Subcutaneous adipose tissue (tissue), 4 donors: ENCODE data around the gene AIDA. TPM values are rescaled to one million over a fixed set of nuclear protein-coding genes. Genes with fewer than 3 reads are reported as not detected.

Experiments
- CTCF ChIP-seq: fragments of 450-650 bp; IDR thresholded peaks from one replicate; pipeline ENCODE4 v1.5.1; 2016; ENCODE audit warnings: low read depth, mild to moderate bottlenecking, control low read depth, antibody characterized with exemption, moderate library complexity
- total RNA-seq, 4 donors: library from RNA; depleted of rRNA; stranded (reverse); fragments of >200 nt; gene quantifications; one replicate each; pipeline ENCODE4 v1.1.0, GENCODE V29; 2016

AIDA gene
- total RNA-seq, 4 donors from 2014 or later = 107 to 147 (median 112) TPM

- no peak for TF ChIP-seq CTCF
These were observed 88.1 kb downstream of the AIDA start for GRCh38 chr1:222624214-222624613.

GRCh38 chr1:222623458-222623857, 88.8 kb downstream of the AIDA start:
- no peak for TF ChIP-seq CTCF

GRCh38 chr1:222622765-222623164, 89.5 kb downstream of the AIDA start:
- no peak for TF ChIP-seq CTCF

- TF ChIP-seq CTCF = no peak
These were observed 91.7 kb downstream of the AIDA start for GRCh38 chr1:222620566-222620965.

GRCh38 chr1:222618880-222619596, 93.3 kb downstream of the AIDA start:
- TF ChIP-seq CTCF = no peak

Other genes with a start within 250 kb of the AIDA start
- gene HHIPL2, start 164.4 kb downstream of the AIDA start, total RNA-seq = not detected
- gene TAF1A, start 122.6 kb downstream of the AIDA start, total RNA-seq = 1 to 10 TPM; 5.1 to 8.9 (median 7.3) TPM
- gene MIA3, start 94.4 kb downstream of the AIDA start, total RNA-seq = 10 to 100 TPM; 44.9 to 62.4 (median 50.0) TPM
- 10 to 100 TPM; 34.1 to 65.4 (median 57.8) TPM for gene BROX, start 73 bp upstream of the AIDA start, total RNA-seq
- 1 to 10 TPM in 2 of 4 donors, under 1 TPM in 2; 0.82 to 1.8 (median 1.1) TPM for gene FAM177B, start 24.7 kb upstream of the AIDA start, total RNA-seq
- gene DISP1, start 102.5 kb upstream of the AIDA start, total RNA-seq = 10 to 100 TPM in 1 of 4 donors, 1 to 10 TPM in 3; 4.0 to 19.2 (median 8.4) TPM